SU-DHL-6 (cell line): Measurements from ENCODE around the gene TTC23.

Experiments used
- H2AFZ ChIP-seq: fragments of 200-600 bp; sonication (generic); 2 replicates; pipeline ENCODE4 v1.6.1; 2014; ENCODE audit warnings: low read depth, mild to moderate bottlenecking, moderate library complexity, mixed read lengths, antibody characterized with exemption, low read length; ENCODE audit not compliant: severe bottlenecking
- H3F3A ChIP-seq: fragments of 200-600 bp; shearing (Covaris generic); 2 replicates; pipeline ENCODE4 v1.6.0; 2016; ENCODE audit warnings: antibody characterized with exemption, mild to moderate bottlenecking; ENCODE audit not compliant: insufficient read depth
- H3K27ac ChIP-seq: fragments of 200-600 bp; sonication (generic); 2 replicates; pipeline ENCODE4 v1.5.1; 2016; ENCODE audit warnings: low read depth, mild to moderate bottlenecking, low read length, moderate library complexity, mixed read lengths
- H3K27me3 ChIP-seq: fragments of 200-600 bp; sonication (generic), shearing (Covaris generic); 2 replicates; pipeline ENCODE4 v1.6.0; 2014; ENCODE audit warnings: mild to moderate bottlenecking, low read length
- H3K36me3 ChIP-seq: fragments of 200-600 bp; sonication (generic); 2 replicates; pipeline ENCODE4 v1.6.1; 2014; ENCODE audit warnings: mild to moderate bottlenecking, low read length, mixed read lengths
- H3K4me2 ChIP-seq: fragments of 300-600, 200-600 bp; shearing (Covaris generic), sonication (generic); 2 replicates; pipeline ENCODE4 v1.6.0; 2014; ENCODE audit warnings: low read length, low read depth, mild to moderate bottlenecking; ENCODE audit not compliant: poor library complexity, severe bottlenecking
- H3K4me3 ChIP-seq: fragments of 200-600 bp; sonication (generic); 2 replicates; pipeline ENCODE4 v1.5.1; 2014; ENCODE audit warnings: antibody characterized with exemption, low read length, mild to moderate bottlenecking, mixed read lengths; ENCODE audit not compliant: insufficient read depth, poor library complexity, severe bottlenecking
- H3K79me2 ChIP-seq: fragments of 200-600 bp; sonication (generic); 2 replicates; pipeline ENCODE4 v1.6.1; 2014; ENCODE audit warnings: mild to moderate bottlenecking, low read length, moderate library complexity; ENCODE audit not compliant: insufficient read depth
- H3K9ac ChIP-seq: fragments of 200-600 bp; sonication (generic); 2 replicates; pipeline ENCODE4 v1.7.0; 2014; ENCODE audit warnings: mild to moderate bottlenecking, low read length
- H3K9me2 ChIP-seq: fragments of 200-600 bp; sonication (generic); replicated peaks from 2 replicates; pipeline ENCODE4 v1.6.1; 2014; ENCODE audit warnings: low read length; ENCODE audit not compliant: insufficient read depth
- H3K9me3 ChIP-seq: fragments of 200-600 bp; sonication (generic); 2 replicates; pipeline ENCODE4 v1.6.1; 2014; ENCODE audit warnings: low read length, mixed read lengths; ENCODE audit not compliant: insufficient read depth
- H4K20me1 ChIP-seq: fragments of 200-600 bp; sonication (generic); 2 replicates; pipeline ENCODE4 v1.6.1; 2014; ENCODE audit warnings: low read depth, mild to moderate bottlenecking, antibody characterized with exemption, low read length, moderate library complexity, mixed read lengths
- CTCF ChIP-seq: fragments of 200-600 bp; sonication (generic); IDR thresholded peaks from one replicate; pipeline ENCODE4 v1.5.1; 2017; ENCODE audit warnings: antibody characterized with exemption, mild to moderate bottlenecking, low read length, moderate library complexity; ENCODE audit not compliant: insufficient read depth, poor library complexity, severe bottlenecking
- EZH2phosphoT487 ChIP-seq: fragments of 200-600 bp; sonication (generic), shearing (Covaris generic); conservative IDR thresholded peaks from 2 replicates; pipeline ENCODE4 v1.6.1; 2018; ENCODE audit warnings: mild to moderate bottlenecking, antibody characterized with exemption, low read length, moderate library complexity, mixed read lengths

The TTC23 gene

DNA sequence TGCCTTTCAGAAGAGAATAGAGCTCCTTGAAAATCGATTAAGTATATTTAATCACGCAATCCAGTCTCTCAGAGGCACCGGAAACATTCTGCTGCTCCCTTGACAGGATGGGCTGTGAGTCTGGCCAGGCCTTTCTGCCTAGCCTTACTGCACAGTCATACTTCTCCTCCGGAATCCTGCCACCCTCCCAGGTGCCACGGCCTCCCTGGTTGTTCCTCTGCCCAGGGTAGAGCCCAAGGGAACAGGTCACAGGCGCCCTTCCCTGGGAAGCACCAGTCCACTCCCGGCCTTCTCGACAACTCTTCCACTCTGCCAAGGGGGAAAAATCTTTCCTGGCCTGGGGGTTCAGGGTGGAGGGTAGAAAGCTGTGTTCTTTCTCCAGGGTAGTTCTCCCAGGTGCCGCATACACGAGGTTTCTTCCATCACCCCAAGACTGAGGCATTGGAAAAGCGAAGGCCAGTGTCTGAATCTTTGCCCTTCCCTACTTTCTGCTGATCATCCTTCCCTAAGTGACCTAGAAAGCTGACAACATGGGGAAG lies 161.9 kb downstream of the TTC23 start:
- Histone ChIP-seq H3K4me2 (no peak overlapping the region), H3K9me3 (no peaks in the 10 kb centered on the region), H3K9ac (no peak overlapping the region), H2AFZ (no peak overlapping the region), H3K4me3 (no peak overlapping the region), H3K27me3 (no peaks in the 10 kb centered on the region), H4K20me1 (no peaks in the 10 kb centered on the region), H3K79me2 (no peaks in the 10 kb centered on the region), H3F3A (no peaks in the 10 kb centered on the region), H3K36me3 (no peaks in the 10 kb centered on the region), H3K9me2 (no peaks in the 10 kb centered on the region), H3K27ac (no peak overlapping the region)
- TF ChIP-seq EZH2phosphoT487 = no peak
- no peak for TF ChIP-seq CTCF

DNA sequence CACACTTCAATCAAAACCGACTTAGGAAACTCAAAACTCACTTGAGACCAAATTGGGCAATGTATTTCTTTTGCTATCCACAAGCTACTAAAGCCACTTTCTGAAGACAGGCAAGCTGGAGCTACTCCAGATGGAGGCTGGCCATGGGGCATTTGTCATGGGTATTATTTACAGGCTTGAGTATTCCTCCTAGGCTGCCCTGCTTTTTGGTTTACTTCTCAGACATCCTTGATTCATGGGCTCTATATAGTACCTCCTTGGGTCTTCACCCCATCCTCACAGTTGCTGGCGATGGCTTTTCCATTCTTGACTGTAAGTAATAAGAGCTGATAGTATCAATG lies 163.1 kb downstream of the TTC23 start:
- no peaks in the 10 kb centered on the region for H3K79me2 ChIP-seq
- no peaks in the 10 kb centered on the region for H3K27me3 ChIP-seq
- H3K4me3 ChIP-seq = no peak overlapping the region
- H3K9me2 ChIP-seq = no peaks in the 10 kb centered on the region
- no peaks in the 10 kb centered on the region for H3F3A ChIP-seq
- H3K9ac ChIP-seq = no peak overlapping the region
- no peak overlapping the region for H3K27ac ChIP-seq
- no peaks in the 10 kb centered on the region for H3K9me3 ChIP-seq
- no peak for TF ChIP-seq CTCF
- TF ChIP-seq EZH2phosphoT487 = no peak
- H4K20me1 ChIP-seq = no peaks in the 10 kb centered on the region
- no peak overlapping the region for H3K4me2 ChIP-seq
- no peak overlapping the region for H2AFZ ChIP-seq
- no peaks in the 10 kb centered on the region for H3K36me3 ChIP-seq
